K562 (cell line): ENCODE data around the gene ZMPSTE24. TPM values are rescaled to one million over a fixed set of nuclear protein-coding genes. Genes with fewer than 3 reads are reported as not detected.

Experiments
- ARID2 ChIP-seq: fragments of 450-650 bp; IDR thresholded peaks from 2 replicates; pipeline ENCODE4 v1.6.1; 2017; ENCODE audit warnings: antibody characterized with exemption, mild to moderate bottlenecking
- CCAR2 ChIP-seq: fragments of 200-400 bp; formaldehyde crosslinking; IDR thresholded peaks from 2 replicates; pipeline ENCODE4 v1.6.1; 2017; ENCODE audit warnings: mild to moderate bottlenecking, low read depth, low read length
- CXXC5 ChIP-seq: fragments of 250-450 bp; sonication (Bioruptor Pico); IDR thresholded peaks from 2 replicates; pipeline ENCODE4 v1.8.0; 2022; ENCODE audit warnings: inconsistent platforms, mild to moderate bottlenecking, moderate library complexity
- GATAD2A ChIP-seq: fragments of 450-650 bp; IDR thresholded peaks from 2 replicates; pipeline ENCODE4 v1.6.1; 2017
- HNRNPK ChIP-seq: fragments of 200-400 bp; formaldehyde crosslinking; IDR thresholded peaks from one replicate; pipeline ENCODE4 v1.6.1; 2018; ENCODE audit warnings: mild to moderate bottlenecking, low read depth, low read length; ENCODE audit not compliant: poor library complexity, severe bottlenecking
- MED1 ChIP-seq: sonication (generic); formaldehyde crosslinking; IDR thresholded peaks from 2 replicates; pipeline ENCODE4 v1.8.1; 2023; ENCODE audit warnings: missing genetic modification reagents, borderline replicate concordance
- MYC ChIP-seq, 2 experiments: fragments of 250-450 bp in 1 of 2; sonication (Bioruptor Pico) in 1 of 2; IDR thresholded peaks; 2 replicates each; pipeline versions ENCODE4 v1.5.1 to v1.6.1; 2012 to 2021; ENCODE audit warnings: low read depth in 2 of 2, borderline replicate concordance in 1 of 2, improper control_type of control experiment in 1 of 2, low read length in 1 of 2, mild to moderate bottlenecking in 1 of 2, moderate library complexity in 1 of 2
- NBN ChIP-seq: fragments of 450-650 bp; IDR thresholded peaks from 2 replicates; pipeline ENCODE4 v1.6.1; 2016; ENCODE audit warnings: low read depth, mild to moderate bottlenecking
- NCOA1 ChIP-seq: fragments of 450-650 bp; IDR thresholded peaks from 2 replicates; pipeline ENCODE4 v1.6.1; 2016; ENCODE audit warnings: low read depth
- NFRKB ChIP-seq: fragments of 450-650 bp; IDR thresholded peaks from 2 replicates; pipeline ENCODE4 v1.6.1; 2016; ENCODE audit warnings: low read depth
- PHF20 ChIP-seq: fragments of 450-650 bp; IDR thresholded peaks from 2 replicates; pipeline ENCODE4 v1.6.1; 2018; ENCODE audit not compliant: partially characterized antibody
- TRIM28 ChIP-seq: fragments of 450-650 bp; IDR thresholded peaks from 2 replicates; pipeline ENCODE4 v1.6.1; 2017
- ZKSCAN1 ChIP-seq: fragments of 150-350 bp; IDR thresholded peaks from 2 replicates; pipeline ENCODE4 v1.6.1; 2016; ENCODE audit warnings: low read depth, low read length
- ZNF431 ChIP-seq: sonication (generic); formaldehyde crosslinking; IDR thresholded peaks from 2 replicates; pipeline ENCODE4 v1.8.0; 2022; ENCODE audit warnings: mild to moderate bottlenecking, missing genetic modification reagents
- polyA plus RNA-seq, 8 experiments: library from polyadenylated mRNA; depleted of rRNA in 4 of 8; stranded (reverse) in 5 of 8; unstranded in 3 of 8; fragments of >200 nt; fragmentation: Nextera tagmentation in 2 of 8; fragmentation: Illumina TruSeq in 1 of 8; extraction: Ambion mirVana in 2 of 8; extraction: Trizol in 1 of 8; gene quantifications; 2 replicates each; pipeline versions ENCODE4 v1.2.1 to v1.2.3, GENCODE V29; 2011 to 2014; ENCODE audit warnings: inconsistent platforms in 1 of 8, missing spikeins in 1 of 8
- total RNA-seq, 7 experiments: library from RNA; depleted of rRNA in 6 of 7; stranded (reverse); fragments of >200 nt in 6 of 7; fragmentation: Illumina TruSeq in 2 of 7; extraction: Trizol in 2 of 7; gene quantifications; 2 replicates each; pipeline versions ENCODE4 v1.2.1 to v1.2.3, GENCODE V29; 2011 to 2021; ENCODE audit warnings: low replicate concordance in 1 of 7
- TF ChIP-seq, protein P1 (sequence below): fragments of 200-800 bp; sonication (Bioruptor generic); IDR thresholded peaks from 2 replicates; pipeline ENCODE4 v1.6.1; 2016; ENCODE audit warnings: missing genetic modification characterization, missing compliant biosample characterization
- TF ChIP-seq, protein P2 (sequence below): fragments of 250-450 bp; sonication (Bioruptor Pico); IDR thresholded peaks from 2 replicates; pipeline ENCODE4 v1.5.0; 2021
- TF ChIP-seq, protein P3 (sequence below): sonication (generic); IDR thresholded peaks from 2 replicates; pipeline ENCODE4 v1.6.1; 2016
- TF ChIP-seq, protein P4 (sequence below), 2 experiments: fragments of 450-650 bp; IDR thresholded peaks; 2 replicates each; pipeline ENCODE4 v1.6.1; 2016
- TF ChIP-seq, protein P5 (sequence below): fragments of 250-450 bp; sonication (Bioruptor Pico); IDR thresholded peaks from 2 replicates; pipeline ENCODE4 v1.8.0; 2021; ENCODE audit warnings: borderline replicate concordance, mild to moderate bottlenecking, moderate library complexity; ENCODE audit not compliant: poor library complexity, severe bottlenecking

The ZMPSTE24 gene
- total and polyA plus RNA-seq, 9 of the 15 experiments (the other 6 are each of a cell fraction or from before 2014, with no cell fraction given) = 30.7 to 75.9 (median 64.3) TPM

DNA sequence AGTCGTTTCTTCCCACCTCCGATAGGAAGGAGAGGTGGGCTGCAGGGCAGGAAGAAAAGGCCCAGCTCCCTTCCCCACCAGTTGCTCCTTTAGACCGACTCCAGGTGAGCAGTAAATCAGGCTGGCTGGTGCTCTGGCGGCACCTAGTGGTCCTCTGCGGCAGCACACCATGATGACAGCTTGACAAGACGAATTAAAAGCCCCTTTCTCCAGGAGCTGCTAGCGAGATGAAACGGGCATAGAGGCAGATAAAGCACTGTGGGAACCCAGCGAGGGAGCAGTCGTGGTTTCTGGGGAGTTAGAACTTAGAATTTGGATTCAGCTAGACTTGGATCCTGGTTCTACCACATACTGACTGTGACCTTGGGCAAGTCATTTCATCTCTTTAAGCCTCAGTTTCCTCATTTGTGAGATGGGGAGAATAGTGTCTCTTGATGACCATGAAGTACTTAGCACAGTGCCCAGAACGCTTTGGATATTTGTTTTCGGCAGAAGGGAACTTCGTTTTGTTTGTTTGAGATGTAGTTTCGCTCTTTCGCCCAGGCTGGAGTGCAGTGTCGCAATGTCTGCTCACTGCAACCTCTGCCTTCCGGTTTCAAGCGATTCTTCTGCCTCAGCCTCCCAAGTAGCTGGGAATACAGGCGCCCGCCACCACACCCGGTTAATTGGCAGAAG lies 80.8 kb downstream of the ZMPSTE24 start (continued):
- TF ChIP-seq, protein P1, sequence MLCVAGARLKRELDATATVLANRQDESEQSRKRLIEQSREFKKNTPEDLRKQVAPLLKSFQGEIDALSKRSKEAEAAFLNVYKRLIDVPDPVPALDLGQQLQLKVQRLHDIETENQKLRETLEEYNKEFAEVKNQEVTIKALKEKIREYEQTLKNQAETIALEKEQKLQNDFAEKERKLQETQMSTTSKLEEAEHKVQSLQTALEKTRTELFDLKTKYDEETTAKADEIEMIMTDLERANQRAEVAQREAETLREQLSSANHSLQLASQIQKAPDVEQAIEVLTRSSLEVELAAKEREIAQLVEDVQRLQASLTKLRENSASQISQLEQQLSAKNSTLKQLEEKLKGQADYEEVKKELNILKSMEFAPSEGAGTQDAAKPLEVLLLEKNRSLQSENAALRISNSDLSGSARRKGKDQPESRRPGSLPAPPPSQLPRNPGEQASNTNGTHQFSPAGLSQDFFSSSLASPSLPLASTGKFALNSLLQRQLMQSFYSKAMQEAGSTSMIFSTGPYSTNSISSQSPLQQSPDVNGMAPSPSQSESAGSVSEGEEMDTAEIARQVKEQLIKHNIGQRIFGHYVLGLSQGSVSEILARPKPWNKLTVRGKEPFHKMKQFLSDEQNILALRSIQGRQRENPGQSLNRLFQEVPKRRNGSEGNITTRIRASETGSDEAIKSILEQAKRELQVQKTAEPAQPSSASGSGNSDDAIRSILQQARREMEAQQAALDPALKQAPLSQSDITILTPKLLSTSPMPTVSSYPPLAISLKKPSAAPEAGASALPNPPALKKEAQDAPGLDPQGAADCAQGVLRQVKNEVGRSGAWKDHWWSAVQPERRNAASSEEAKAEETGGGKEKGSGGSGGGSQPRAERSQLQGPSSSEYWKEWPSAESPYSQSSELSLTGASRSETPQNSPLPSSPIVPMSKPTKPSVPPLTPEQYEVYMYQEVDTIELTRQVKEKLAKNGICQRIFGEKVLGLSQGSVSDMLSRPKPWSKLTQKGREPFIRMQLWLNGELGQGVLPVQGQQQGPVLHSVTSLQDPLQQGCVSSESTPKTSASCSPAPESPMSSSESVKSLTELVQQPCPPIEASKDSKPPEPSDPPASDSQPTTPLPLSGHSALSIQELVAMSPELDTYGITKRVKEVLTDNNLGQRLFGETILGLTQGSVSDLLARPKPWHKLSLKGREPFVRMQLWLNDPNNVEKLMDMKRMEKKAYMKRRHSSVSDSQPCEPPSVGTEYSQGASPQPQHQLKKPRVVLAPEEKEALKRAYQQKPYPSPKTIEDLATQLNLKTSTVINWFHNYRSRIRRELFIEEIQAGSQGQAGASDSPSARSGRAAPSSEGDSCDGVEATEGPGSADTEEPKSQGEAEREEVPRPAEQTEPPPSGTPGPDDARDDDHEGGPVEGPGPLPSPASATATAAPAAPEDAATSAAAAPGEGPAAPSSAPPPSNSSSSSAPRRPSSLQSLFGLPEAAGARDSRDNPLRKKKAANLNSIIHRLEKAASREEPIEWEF = no peak
- TF ChIP-seq PHF20 (no peak), NFRKB (no peak), CCAR2 (no peak), NCOA1 (no peak), MED1 (CRISPR knock-in tag) (no peak), GATAD2A (no peak), HNRNPK (no peak), NBN (no peak), TRIM28 (no peak), MYC (IDR thresholded peaks at IDR 0.05; ENCODE audit: low read depth, low read length) (peak; percentile 48; the same call in 1 of the 2 replicates), MYC (CRISPR knock-in tag; IDR thresholded peaks at IDR 0.05; ENCODE audit: borderline replicate concordance, low read depth) (no peak), CXXC5 (CRISPR knock-in tag) (0 out of 2 replicates have a peak, but pooled peaks have one; percentile 17), ZNF431 (CRISPR knock-in tag) (no peak), ARID2 (peak; percentile 31; the same call in 1 of the 2 replicates), ZKSCAN1 (0 out of 2 replicates have a peak, but pooled peaks have one; percentile 31)
- TF ChIP-seq, protein P2, sequence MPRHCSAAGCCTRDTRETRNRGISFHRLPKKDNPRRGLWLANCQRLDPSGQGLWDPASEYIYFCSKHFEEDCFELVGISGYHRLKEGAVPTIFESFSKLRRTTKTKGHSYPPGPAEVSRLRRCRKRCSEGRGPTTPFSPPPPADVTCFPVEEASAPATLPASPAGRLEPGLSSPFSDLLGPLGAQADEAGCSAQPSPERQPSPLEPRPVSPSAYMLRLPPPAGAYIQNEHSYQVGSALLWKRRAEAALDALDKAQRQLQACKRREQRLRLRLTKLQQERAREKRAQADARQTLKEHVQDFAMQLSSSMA = no peak
- TF ChIP-seq, protein P3, sequence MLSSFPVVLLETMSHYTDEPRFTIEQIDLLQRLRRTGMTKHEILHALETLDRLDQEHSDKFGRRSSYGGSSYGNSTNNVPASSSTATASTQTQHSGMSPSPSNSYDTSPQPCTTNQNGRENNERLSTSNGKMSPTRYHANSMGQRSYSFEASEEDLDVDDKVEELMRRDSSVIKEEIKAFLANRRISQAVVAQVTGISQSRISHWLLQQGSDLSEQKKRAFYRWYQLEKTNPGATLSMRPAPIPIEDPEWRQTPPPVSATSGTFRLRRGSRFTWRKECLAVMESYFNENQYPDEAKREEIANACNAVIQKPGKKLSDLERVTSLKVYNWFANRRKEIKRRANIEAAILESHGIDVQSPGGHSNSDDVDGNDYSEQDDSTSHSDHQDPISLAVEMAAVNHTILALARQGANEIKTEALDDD = no peak
- TF ChIP-seq, protein P4, sequence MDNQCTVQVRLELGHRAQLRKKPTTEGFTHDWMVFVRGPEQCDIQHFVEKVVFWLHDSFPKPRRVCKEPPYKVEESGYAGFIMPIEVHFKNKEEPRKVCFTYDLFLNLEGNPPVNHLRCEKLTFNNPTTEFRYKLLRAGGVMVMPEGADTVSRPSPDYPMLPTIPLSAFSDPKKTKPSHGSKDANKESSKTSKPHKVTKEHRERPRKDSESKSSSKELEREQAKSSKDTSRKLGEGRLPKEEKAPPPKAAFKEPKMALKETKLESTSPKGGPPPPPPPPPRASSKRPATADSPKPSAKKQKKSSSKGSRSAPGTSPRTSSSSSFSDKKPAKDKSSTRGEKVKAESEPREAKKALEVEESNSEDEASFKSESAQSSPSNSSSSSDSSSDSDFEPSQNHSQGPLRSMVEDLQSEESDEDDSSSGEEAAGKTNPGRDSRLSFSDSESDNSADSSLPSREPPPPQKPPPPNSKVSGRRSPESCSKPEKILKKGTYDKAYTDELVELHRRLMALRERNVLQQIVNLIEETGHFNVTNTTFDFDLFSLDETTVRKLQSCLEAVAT (IDR thresholded peaks at IDR 0.05) = no peak; a peak in 1 of 4 replicates
- TF ChIP-seq, protein P5, sequence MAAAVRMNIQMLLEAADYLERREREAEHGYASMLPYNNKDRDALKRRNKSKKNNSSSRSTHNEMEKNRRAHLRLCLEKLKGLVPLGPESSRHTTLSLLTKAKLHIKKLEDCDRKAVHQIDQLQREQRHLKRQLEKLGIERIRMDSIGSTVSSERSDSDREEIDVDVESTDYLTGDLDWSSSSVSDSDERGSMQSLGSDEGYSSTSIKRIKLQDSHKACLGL = no peak
